GM19463 (cell line): ENCODE results near the gene ZBTB24.

Experiments
- ATAC-seq: cut with Tn5 transposase; IDR thresholded peaks from one replicate; pipeline ENCODE4 v1.9.1; 2021; ENCODE audit warnings: mild to moderate bottlenecking, moderate library complexity; ENCODE audit not compliant: unreplicated experiment

ZBTB24 gene

GRCh38 chr6:109453594-109454495, 29.2 kb downstream of the ZBTB24 start:
- ATAC-seq, result no peak

- ATAC-seq, result no peak
Observed at GRCh38 chr6:109453156-109453555, 29.9 kb downstream of the ZBTB24 start.

GRCh38 chr6:109452181-109452580, 30.8 kb downstream of the ZBTB24 start:
- no peak for ATAC-seq

GRCh38 chr6:109451376-109451775, 31.6 kb downstream of the ZBTB24 start:
- ATAC-seq, result no peak

GRCh38 chr6:109450801-109451200, 32.2 kb downstream of the ZBTB24 start:
- ATAC-seq, result no peak

GRCh38 chr6:109449795-109450673, 33.0 kb downstream of the ZBTB24 start:
- no peak for ATAC-seq

- no peak for ATAC-seq
Observed at GRCh38 chr6:109449064-109449794, 33.8 kb downstream of the ZBTB24 start.

- no peak for ATAC-seq
Observed at GRCh38 chr6:109448615-109449014, 34.4 kb downstream of the ZBTB24 start.

- no peak for ATAC-seq
Observed at GRCh38 chr6:109447878-109448555, 35.0 kb downstream of the ZBTB24 start.

- ATAC-seq, result no peak
Observed at GRCh38 chr6:109447087-109447486, 35.9 kb downstream of the ZBTB24 start.

GRCh38 chr6:109446541-109446940, 36.5 kb downstream of the ZBTB24 start:
- ATAC-seq, result no peak

- no peak for ATAC-seq
Observed at GRCh38 chr6:109446072-109446471, 36.9 kb downstream of the ZBTB24 start.

GRCh38 chr6:109445382-109445781, 37.6 kb downstream of the ZBTB24 start:
- no peak for ATAC-seq

GRCh38 chr6:109443425-109443950, 39.5 kb downstream of the ZBTB24 start:
- ATAC-seq, result no peak

GRCh38 chr6:109442393-109442924, 40.6 kb downstream of the ZBTB24 start:
- ATAC-seq, result no peak

GRCh38 chr6:109441069-109441816, 41.8 kb downstream of the ZBTB24 start:
- ATAC-seq, result peak; percentile 19

- peak; percentile 89 for ATAC-seq
Observed at GRCh38 chr6:109440331-109441068, 42.5 kb downstream of the ZBTB24 start, which contains the start of the genes PPIL6 and SMPD2. PPIL6 (minus strand) TSS chr6:109440628; CDS start chr6:109440590, 38 bp downstream. SMPD2 (plus strand) TSS chr6:109440724; CDS start chr6:109441122, 398 bp downstream.

GRCh38 chr6:109436041-109436440, 47.0 kb downstream of the ZBTB24 start:
- ATAC-seq, result no peak
